ENCODE measurements around the gene TLE5.

TLE5 gene

GRCh38 chr19:3087769-3088168, 25.5 kb upstream of the TLE5 start:
- no peak overlapping the region for H3K9ac ChIP-seq (ENCODE audit: insufficient read length)
- no peak overlapping the region for H3K4me3 ChIP-seq
- no peak overlapping the region for H3K27ac ChIP-seq
- H3K9me3 ChIP-seq (ENCODE audit: low read depth, low read length), result no peaks in the 10 kb centered on the region
- TF ChIP-seq FOXP2 (optimal IDR thresholded peaks at IDR 0.05; ENCODE audit: control extremely low read depth, extremely low read length, insufficient read depth) (no peak), POLR2AphosphoS5 (IDR thresholded peaks at IDR 0.05; ENCODE audit: borderline replicate concordance, low read depth, low read length) (no peak), EZH2 (IDR thresholded peaks at IDR 0.05) (no peak)
- no peaks in the 10 kb centered on the region for H3K36me3 ChIP-seq (ENCODE audit: insufficient read depth, low read length)
- no peak for DNase-seq (ENCODE audit: low read depth, low spot score)

- no peak for DNase-seq (ENCODE audit: low read depth, low spot score)
- H3K4me3 ChIP-seq, result no peak overlapping the region
- TF ChIP-seq EZH2 (IDR thresholded peaks at IDR 0.05) (no peak), POLR2AphosphoS5 (IDR thresholded peaks at IDR 0.05; ENCODE audit: borderline replicate concordance, low read depth, low read length) (no peak), FOXP2 (optimal IDR thresholded peaks at IDR 0.05; ENCODE audit: control extremely low read depth, extremely low read length, insufficient read depth) (no peak)
- H3K9ac ChIP-seq (ENCODE audit: insufficient read length), result no peak overlapping the region
- no peak overlapping the region for H3K27ac ChIP-seq
- no peaks in the 10 kb centered on the region for H3K9me3 ChIP-seq (ENCODE audit: low read depth, low read length)
- H3K36me3 ChIP-seq (ENCODE audit: insufficient read depth, low read length), result no peaks in the 10 kb centered on the region
These were observed 22.6 kb upstream of the TLE5 start for GRCh38 chr19:3084943-3085342.

- no peak overlapping the region for H3K4me3 ChIP-seq
- no peak overlapping the region for H3K27ac ChIP-seq
- H3K9ac ChIP-seq (ENCODE audit: insufficient read length), result no peak overlapping the region
- TF ChIP-seq EZH2 (IDR thresholded peaks at IDR 0.05), result no peak
- no peak for TF ChIP-seq FOXP2 (optimal IDR thresholded peaks at IDR 0.05; ENCODE audit: control extremely low read depth, extremely low read length, insufficient read depth)
- TF ChIP-seq POLR2AphosphoS5 (IDR thresholded peaks at IDR 0.05; ENCODE audit: borderline replicate concordance, low read depth, low read length), result no peak
- no peak for DNase-seq (ENCODE audit: low read depth, low spot score)
- H3K36me3 ChIP-seq (ENCODE audit: insufficient read depth, low read length), result no peaks in the 10 kb centered on the region
- no peaks in the 10 kb centered on the region for H3K9me3 ChIP-seq (ENCODE audit: low read depth, low read length)
These were observed 21.7 kb upstream of the TLE5 start for GRCh38 chr19:3083964-3084363.

- Histone ChIP-seq H3K4me3 (no peak overlapping the region), H3K9ac (ENCODE audit: insufficient read length) (no peak overlapping the region), H3K27ac (no peak overlapping the region), H3K9me3 (ENCODE audit: low read depth, low read length) (no peaks in the 10 kb centered on the region), H3K36me3 (ENCODE audit: insufficient read depth, low read length) (no peaks in the 10 kb centered on the region)
- TF ChIP-seq EZH2 (IDR thresholded peaks at IDR 0.05) (no peak), POLR2AphosphoS5 (IDR thresholded peaks at IDR 0.05; ENCODE audit: borderline replicate concordance, low read depth, low read length) (no peak), FOXP2 (optimal IDR thresholded peaks at IDR 0.05; ENCODE audit: control extremely low read depth, extremely low read length, insufficient read depth) (no peak)
- no peak for DNase-seq (ENCODE audit: low read depth, low spot score)
These were observed 20.0 kb upstream of the TLE5 start for GRCh38 chr19:3082331-3082730.

- Histone ChIP-seq H3K27ac (no peak overlapping the region), H3K4me3 (no peak overlapping the region), H3K9ac (ENCODE audit: insufficient read length) (no peak overlapping the region), H3K36me3 (ENCODE audit: insufficient read depth, low read length) (no peaks in the 10 kb centered on the region), H3K9me3 (ENCODE audit: low read depth, low read length) (no peaks in the 10 kb centered on the region)
- no peak for DNase-seq (ENCODE audit: low read depth, low spot score)
- no peak for TF ChIP-seq EZH2 (IDR thresholded peaks at IDR 0.05)
- no peak for TF ChIP-seq FOXP2 (optimal IDR thresholded peaks at IDR 0.05; ENCODE audit: control extremely low read depth, extremely low read length, insufficient read depth)
- TF ChIP-seq POLR2AphosphoS5 (IDR thresholded peaks at IDR 0.05; ENCODE audit: borderline replicate concordance, low read depth, low read length), result no peak
These were observed 18.0 kb upstream of the TLE5 start for GRCh38 chr19:3080286-3080685.

- no peak for TF ChIP-seq EZH2 (IDR thresholded peaks at IDR 0.05)
These were observed 17.3 kb upstream of the TLE5 start for GRCh38 chr19:3079578-3079977.

GRCh38 chr19:3075605-3076431, 13.5 kb upstream of the TLE5 start:
- DNase-seq (ENCODE audit: low read depth, low spot score), result no peak
- H3K27ac ChIP-seq, result no peak overlapping the region
- TF ChIP-seq EZH2 (IDR thresholded peaks at IDR 0.05) (no peak), FOXP2 (optimal IDR thresholded peaks at IDR 0.05; ENCODE audit: control extremely low read depth, extremely low read length, insufficient read depth) (peak; percentile 33)
- H3K4me3 ChIP-seq, result peak overlapping the region; percentile 61
- H3K9me3 ChIP-seq (ENCODE audit: low read depth, low read length), result no peaks in the 10 kb centered on the region
- H3K36me3 ChIP-seq (ENCODE audit: insufficient read depth, low read length), result no peaks in the 10 kb centered on the region
- H3K9ac ChIP-seq (ENCODE audit: insufficient read length), result no peak overlapping the region

More at GRCh38 chr19:3079578-3079977, 17.3 kb upstream of the TLE5 start:
- H3K9me3 ChIP-seq (ENCODE audit: low read depth, low read length), result no peaks in the 10 kb centered on the region
- H3K36me3 ChIP-seq (ENCODE audit: insufficient read depth, low read length), result no peaks in the 10 kb centered on the region
- no peak overlapping the region for H3K4me3 ChIP-seq
- no peak overlapping the region for H3K9ac ChIP-seq (ENCODE audit: insufficient read length)
- DNase-seq (ENCODE audit: low read depth, low spot score), result no peak
- H3K27ac ChIP-seq, result no peak overlapping the region

- no peak for DNase-seq (ENCODE audit: low read depth, low spot score)
- Histone ChIP-seq H3K9ac (ENCODE audit: insufficient read length) (no peak overlapping the region), H3K36me3 (ENCODE audit: insufficient read depth, low read length) (no peaks in the 10 kb centered on the region), H3K4me3 (no peak overlapping the region), H3K9me3 (ENCODE audit: low read depth, low read length) (no peaks in the 10 kb centered on the region), H3K27ac (no peak overlapping the region)
- TF ChIP-seq FOXP2 (optimal IDR thresholded peaks at IDR 0.05; ENCODE audit: control extremely low read depth, extremely low read length, insufficient read depth), result no peak
- TF ChIP-seq POLR2AphosphoS5 (IDR thresholded peaks at IDR 0.05; ENCODE audit: borderline replicate concordance, low read depth, low read length), result no peak
- no peak for TF ChIP-seq EZH2 (IDR thresholded peaks at IDR 0.05)
These were observed 11.8 kb upstream of the TLE5 start for GRCh38 chr19:3073931-3074595.

Data from SK-N-MC (cell line).